Fibroblast of the conjunctiva (primary cell): ENCODE data around the gene CES5A.
"Not testable (repeated sequence)": the region's sequence is repeated elsewhere in the genome, so short reads cannot be mapped to it uniquely, and the experiment has no call there.

Experiments used
- DNase-seq: peaks from one replicate; pipeline ENCODE4 v3.0.0-alpha.2; 2010; ENCODE audit warnings: low read depth

Gene CES5A, protein sequence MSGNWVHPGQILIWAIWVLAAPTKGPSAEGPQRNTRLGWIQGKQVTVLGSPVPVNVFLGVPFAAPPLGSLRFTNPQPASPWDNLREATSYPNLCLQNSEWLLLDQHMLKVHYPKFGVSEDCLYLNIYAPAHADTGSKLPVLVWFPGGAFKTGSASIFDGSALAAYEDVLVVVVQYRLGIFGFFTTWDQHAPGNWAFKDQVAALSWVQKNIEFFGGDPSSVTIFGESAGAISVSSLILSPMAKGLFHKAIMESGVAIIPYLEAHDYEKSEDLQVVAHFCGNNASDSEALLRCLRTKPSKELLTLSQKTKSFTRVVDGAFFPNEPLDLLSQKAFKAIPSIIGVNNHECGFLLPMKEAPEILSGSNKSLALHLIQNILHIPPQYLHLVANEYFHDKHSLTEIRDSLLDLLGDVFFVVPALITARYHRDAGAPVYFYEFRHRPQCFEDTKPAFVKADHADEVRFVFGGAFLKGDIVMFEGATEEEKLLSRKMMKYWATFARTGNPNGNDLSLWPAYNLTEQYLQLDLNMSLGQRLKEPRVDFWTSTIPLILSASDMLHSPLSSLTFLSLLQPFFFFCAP

DNA sequence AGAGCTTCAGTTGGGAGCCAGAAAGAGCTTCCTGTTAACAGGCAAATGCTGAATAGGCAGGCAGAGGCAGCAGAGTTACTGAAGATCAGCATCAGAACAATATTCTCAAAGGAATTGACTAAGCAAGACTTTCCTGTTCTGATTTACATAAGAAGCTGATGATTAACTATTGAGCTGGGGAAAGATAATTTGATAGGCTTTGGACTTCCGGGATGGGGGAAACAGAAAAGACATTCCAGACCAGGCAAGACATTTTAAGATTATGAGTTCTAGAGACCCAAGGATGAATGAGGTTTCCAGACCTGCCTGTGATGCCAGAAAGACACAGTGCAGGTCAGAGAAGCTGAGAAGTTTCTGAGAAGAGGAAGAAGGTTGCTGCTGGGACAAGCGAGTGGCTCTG is at the start of gene CES5A:
CES5A (minus strand) TSS at position 101 of the 400 bp plus-strand sequence. CDS start 152 bp downstream, outside the sequence.
- DNase-seq: no peak

DNA sequence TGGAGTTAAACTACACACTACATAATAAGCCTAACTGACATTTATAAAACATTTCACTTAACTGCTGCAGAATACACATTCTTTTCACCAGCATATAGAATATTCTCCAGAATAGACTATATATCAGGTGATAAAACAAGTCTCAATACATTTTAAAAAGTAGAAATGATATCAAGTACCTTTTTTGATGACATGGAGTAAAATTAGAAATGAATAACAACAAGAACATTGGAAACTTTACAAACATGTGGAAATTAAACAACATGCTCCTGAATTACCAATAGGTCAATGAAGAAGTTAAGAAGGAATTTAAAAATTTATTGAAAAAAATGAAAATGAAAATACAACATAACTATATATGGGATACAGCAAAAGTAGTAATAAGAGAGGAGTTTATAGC is 47.5 kb upstream of the CES5A start:
- DNase-seq: no peak

GRCh38 chr16:55917373-55918160 is 42.4 kb upstream of the CES5A start:
- no peak for DNase-seq

DNA sequence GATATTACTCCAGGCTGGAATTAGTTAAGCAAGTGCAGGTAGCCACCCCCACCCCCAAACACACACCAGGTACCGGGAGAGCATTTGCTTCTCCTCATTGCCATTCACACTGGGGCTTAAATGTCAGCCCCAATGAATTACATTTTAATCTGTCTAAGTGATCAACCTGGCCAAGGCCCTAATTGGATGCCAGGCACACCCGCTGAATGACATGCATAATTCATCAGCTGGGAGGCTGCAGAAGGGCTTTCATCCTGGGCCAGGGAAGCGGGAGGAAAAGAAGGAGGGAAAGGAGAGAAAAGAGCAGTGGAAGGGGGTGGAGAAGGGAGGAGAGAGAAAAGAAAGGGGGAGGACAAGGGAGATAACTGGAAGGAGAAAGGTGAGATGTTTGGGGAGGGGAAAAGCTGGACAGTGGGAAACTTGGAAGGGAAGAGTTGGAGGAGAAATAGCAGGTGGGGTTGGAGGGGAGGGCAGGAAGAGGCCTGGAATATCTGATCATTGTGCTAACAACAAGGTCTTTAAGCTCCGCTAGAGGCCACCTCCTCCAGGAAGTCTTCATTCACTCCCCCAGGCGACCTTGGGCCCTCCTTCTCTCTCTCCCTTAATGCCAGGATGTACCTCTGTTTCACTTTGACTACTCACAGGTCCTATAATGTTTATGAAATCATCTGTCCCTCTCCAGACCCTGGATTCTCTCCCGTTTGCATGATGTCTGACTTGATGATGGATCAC is 40.1 kb upstream of the CES5A start:
- DNase-seq: no peak

GRCh38 chr16:55914383-55914782 is 39.2 kb upstream of the CES5A start:
- no peak for DNase-seq

- no peak for DNase-seq
Observed at GRCh38 chr16:55913716-55914115, 38.5 kb upstream of the CES5A start.

DNA sequence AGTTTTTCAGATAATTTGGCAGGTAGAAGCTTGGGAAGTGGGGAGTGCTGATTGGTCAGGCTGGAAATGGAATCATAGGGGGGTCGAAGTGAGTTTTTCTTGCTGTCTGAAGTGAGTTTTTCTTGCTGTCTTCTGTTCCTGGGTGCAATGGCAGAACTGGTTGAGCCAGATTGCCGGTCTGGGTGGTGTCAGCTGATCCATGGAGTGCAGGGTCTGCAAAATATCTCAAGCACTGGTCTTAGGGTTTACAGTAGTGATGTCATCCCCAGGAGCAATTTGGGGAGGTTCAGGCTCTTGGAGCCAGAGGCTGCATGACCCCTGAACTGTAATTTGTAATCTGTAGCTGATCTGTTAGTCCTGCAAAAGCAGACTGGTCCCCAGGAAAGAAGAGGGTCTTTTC is 37.9 kb upstream of the CES5A start:
- not testable (repeated sequence) for DNase-seq

- no peak for DNase-seq
Observed at GRCh38 chr16:55912022-55912421, 36.8 kb upstream of the CES5A start.

GRCh38 chr16:55911616-55912015 is 36.4 kb upstream of the CES5A start:
- DNase-seq: no peak

DNA sequence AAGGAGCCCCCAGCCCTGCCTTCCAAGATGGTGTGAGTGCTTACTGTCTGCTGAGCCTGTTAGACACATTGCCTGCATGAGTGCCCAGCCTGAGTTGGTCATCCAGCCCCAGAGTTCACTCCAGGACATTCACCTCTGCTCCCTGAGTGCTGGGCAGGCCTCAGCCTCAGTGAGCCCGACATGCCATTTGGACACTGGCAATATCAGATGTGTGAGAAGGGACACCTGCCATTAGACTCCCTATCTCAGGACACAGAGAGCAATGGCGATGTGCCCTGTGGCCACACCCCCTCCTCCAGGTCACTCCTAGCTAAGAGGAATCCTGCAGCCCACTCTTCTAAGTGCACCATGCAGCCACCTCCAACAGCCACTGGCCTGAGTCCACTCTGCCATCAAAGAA is 34.7 kb upstream of the CES5A start:
- DNase-seq: no peak

- DNase-seq: no peak
Observed at GRCh38 chr16:55908641-55909040, 33.5 kb upstream of the CES5A start.

DNA sequence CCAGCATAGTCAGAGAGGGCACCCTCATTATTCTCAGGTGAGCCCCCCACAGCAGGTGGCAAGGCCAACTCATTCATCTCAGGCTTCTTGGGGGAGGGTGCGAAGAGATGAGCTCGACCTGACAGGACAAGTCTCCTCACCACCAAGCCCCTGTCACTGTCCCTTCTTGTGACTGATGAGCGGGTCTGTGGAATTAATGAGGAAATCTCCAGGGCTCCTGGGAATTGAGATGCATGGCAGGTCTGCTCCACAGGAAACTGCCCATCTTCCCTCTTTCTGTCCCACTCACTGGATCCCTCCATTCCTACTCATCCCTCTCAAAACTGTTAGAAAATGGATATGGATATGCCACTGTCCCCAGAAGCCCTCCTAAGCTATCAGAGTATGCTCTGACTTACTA is 32.5 kb upstream of the CES5A start:
- no peak for DNase-seq

DNA sequence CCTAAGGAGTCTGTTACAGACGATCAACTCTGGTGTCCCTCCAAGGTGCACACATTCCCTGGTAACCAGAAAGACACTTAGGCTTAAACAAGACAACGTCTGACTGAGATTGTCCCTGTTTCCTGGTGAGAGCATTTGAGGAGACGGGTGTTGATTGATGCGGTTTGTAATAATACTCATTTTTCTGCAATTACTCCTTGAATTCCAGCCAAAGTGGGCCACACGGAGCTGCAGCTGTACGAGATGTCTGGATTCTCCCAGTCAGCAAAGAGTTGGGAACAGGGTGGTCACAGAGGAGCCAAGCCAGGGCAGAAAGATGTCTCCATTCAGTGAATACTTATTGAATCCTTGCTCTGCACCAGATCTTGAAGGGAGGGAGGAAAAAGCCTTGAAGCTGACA is 30.9 kb upstream of the CES5A start:
- DNase-seq: no peak

GRCh38 chr16:55905651-55906050 is 30.5 kb upstream of the CES5A start:
- no peak for DNase-seq

GRCh38 chr16:55901566-55902217 is 26.5 kb upstream of the CES5A start:
- DNase-seq: no peak

DNA sequence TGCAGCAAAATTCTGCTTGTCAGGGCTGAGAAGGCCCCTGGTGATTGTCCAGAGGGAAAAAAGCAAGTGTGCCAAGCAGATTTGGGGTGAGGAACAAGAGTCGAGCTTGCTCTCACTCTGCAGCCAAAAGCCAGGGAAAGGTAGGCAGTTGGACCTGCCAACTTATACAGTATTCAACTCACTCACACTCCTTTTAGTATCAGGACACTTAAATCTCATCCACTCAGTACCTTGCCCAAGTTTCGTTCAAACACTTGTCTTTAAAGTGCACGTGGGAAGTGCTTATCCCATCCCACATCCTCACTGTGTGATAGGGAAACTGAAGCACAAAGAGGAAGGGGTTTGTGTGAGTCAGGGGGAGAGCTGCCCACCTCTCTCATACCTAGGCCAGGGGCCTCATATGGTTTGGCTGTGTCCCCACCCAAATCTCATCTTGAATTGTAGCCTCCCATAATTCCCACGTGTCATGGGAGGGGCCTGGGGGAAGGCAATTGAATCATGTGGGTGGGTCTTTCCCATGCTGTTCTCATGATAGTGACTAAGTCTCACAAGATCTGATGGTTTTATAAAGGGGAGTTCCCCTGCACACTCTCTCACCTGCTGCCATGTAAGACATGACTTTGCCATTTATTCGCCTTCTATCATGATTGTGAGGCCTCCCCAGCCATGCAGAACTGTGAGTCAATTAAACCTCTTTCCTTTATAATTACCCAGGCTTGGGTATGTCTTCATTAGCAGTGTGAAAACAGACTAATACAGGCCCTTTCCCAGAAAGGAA is 25.6 kb upstream of the CES5A start:
- no peak for DNase-seq

DNA sequence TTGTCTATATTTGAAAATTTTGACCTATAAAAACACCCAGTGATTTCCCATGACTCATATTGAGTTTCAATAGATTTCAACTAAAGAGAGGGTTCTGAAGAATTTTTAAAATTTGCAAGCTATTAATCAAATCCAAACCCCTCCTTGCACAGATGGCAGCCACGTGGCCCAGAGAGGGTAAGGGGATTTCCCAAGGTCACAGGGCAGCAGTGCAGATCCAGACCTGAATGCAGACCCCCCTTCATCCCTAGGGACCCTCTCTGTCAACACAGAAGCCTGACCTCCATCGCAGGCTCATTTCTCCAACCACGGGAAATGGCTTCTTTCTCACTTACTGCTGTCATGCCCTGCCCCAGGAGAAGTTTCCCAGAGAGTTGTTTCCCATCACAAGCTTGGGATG is 24.7 kb upstream of the CES5A start:
- no peak for DNase-seq

- DNase-seq: no peak
Observed at GRCh38 chr16:55898592-55898991, 23.4 kb upstream of the CES5A start.

- DNase-seq: no peak
Observed at GRCh38 chr16:55892821-55893220, 17.6 kb upstream of the CES5A start.

DNA sequence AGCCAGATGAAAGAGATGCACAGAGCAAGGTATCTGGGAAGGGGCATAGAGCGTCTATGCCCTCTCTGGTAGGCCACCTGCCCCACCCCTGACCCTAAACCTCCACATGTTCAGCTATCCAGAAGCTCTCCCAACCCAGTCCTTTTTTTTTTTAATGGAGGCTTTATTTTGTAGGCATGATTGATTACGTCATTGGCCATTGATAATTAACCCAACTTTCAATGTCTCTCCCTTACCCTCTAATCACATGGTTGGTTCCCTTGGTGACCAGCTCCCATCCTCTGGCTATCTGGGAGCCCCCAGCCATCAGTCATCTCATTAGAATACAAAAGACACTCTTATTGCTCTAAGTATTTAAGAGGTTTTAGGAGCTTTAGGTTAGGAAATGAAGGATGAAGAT is 14.3 kb upstream of the CES5A start:
- no peak for DNase-seq

GRCh38 chr16:55888546-55888945 is 13.4 kb upstream of the CES5A start:
- DNase-seq: no peak
